HG03108 (cell line): Measurements from ENCODE around the gene ELMO1.

Source experiments
- ATAC-seq: cut with Tn5 transposase; IDR thresholded peaks from one replicate; pipeline ENCODE4 v1.9.1; 2021; ENCODE audit warnings: moderate library complexity; ENCODE audit not compliant: unreplicated experiment

Gene ELMO1

DNA sequence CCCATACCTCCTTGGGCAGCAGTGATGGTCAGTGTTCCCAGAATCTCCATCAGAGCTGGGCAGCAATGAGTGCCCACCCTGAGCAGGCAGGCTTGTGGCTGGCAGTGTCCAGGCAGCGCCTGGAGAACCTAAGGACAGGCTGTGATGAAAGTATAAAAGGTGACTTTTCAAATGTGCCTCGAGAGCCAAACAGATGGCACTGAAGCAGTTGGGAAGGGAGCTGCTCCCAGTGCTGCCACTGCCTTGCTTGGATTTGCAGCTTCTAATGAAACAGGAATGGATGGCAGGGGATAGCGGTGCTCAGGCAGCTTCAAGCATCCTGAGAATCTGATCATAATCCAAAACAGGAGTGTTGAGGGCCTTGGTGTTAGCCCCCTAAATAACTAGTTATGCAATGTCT is 544.6 kb downstream of the ELMO1 start:
- no peak for ATAC-seq

DNA sequence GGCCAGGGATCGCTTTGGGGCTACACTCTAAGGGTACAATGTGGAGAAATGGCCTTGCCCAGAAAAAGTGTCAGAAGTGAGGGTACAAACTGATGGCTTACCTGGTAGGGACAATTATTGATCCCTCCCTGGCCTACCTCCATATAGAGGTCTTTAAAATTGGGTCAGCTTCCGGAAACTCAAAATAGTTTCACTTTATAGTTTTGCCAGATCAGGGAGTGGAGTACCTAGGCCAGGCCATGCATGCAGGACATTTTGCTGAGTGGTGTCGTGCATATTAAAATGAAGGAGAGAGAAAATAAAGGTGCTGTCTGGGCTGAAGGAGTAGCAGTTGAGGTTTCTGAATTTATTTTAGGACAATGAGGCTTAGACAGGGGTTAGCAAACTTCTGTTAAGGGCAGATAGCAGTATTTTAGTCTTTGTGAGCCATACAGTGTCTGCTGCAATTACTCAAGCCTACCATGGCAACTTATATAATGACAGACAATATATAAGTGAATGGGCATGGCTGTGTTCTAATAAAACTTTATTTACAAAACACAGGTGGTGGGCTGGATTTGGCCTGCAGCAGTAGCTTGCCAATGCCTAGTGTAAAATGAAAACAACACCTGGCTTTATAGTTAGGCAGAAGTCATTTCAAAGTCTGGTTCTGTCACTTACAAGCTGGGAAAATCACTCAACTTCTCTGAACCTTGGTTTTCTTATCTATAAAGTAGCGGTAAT is 547.5 kb downstream of the ELMO1 start:
- ATAC-seq = no peak

DNA sequence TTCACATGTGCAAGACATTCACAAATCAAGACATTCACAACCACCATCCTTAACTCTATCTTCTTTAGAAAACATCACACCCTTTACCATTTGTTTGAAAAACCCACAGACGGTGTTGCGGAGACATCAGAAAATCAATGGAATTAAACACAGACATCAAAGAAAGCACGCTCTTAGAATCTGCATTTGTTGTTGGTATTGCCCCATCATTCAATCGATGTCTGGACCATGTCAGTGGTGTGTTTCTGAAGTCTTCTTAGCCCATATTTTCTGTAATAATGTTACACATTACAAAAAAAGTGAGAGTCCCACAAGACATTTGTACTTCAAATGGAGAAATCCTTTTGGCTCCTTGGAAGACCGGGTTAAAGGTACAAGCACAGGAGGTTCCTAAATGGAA is 550.5 kb downstream of the ELMO1 start:
- ATAC-seq = no peak

DNA sequence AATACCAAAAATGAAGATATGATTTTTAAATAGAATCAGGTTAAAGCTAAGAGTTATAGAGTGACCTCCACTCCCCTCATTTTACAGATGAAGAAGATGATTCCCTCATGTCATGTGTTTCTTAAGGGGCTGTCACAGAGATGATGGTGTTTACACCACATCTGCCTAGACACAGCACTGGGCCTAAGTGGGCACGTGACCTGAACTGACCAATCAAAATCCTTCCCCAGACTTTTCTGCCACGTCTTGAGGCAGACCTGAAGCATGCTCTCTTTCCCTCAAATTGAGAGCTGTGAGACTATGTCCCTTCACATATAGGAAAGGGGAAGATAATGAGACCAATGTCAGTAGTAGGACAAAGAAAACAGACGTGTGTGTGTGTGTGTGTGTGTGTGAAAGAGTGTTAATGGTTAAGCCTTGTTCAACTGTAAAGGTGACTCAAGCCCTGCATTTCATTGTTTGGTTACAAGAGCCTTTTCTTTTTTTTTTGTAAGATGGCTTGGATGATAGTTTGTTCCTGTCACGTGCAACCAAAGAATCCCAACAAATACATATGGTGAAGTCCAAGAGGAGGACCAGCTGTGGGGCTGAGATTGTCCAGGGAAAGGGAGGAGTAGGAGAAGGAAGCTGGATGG is 551.6 kb downstream of the ELMO1 start:
- ATAC-seq = no peak

DNA sequence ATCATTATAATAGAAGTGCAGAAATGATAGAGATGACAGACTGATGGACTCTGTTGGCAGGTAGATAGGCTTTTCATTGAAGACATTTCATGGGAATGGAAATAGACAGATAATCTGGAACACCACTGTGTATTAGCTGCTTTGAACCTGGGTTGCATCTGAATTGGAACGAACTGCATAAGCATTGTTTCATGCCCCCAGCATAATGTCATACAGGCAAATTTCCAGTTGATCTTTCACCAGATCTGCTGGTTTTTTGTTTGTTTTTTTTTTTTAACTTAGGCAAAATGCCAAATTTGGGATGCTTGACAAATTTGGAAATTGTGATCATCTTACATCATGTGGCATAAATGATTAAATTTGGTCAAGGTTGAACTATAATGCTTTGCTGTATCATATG is 552.2 kb downstream of the ELMO1 start:
- no peak for ATAC-seq

DNA sequence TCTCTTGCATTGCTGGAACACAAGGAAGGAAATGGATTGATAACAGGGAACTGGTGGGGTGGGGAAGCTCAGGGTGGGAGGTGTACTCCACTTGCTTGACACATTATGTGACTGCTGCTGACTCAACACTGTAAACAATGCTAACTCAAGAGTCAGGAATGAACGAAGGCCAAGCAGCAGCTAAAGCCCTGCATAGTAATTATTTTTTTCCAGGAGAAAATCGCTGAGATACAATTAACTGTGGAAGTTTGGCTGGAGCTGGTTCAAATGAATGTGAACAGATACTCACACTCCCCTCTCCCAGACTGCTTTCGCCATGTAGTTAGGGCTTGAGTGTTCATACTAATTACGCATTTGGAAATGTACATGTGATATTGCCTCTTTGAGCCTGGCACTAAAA is 553.5 kb downstream of the ELMO1 start:
- no peak for ATAC-seq

DNA sequence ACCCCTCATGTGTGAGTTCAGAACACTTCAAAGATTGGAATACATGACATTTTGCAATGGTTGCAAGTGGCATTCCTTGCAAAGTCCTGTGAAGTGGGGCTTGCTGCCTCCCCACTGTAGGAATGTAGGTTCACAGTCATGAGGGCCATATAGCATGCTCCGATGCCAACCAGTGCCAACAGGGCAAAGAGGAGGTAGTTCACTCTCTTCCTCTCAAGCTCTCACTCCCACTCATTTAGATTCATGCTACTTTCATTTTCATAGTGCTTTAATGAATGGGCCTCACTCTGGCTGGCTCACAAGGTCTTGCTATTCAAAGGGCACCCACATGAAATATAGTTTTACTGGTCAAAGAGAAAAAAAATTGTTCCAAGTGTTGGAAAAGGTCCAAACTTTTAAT is 554.5 kb downstream of the ELMO1 start:
- no peak for ATAC-seq

DNA sequence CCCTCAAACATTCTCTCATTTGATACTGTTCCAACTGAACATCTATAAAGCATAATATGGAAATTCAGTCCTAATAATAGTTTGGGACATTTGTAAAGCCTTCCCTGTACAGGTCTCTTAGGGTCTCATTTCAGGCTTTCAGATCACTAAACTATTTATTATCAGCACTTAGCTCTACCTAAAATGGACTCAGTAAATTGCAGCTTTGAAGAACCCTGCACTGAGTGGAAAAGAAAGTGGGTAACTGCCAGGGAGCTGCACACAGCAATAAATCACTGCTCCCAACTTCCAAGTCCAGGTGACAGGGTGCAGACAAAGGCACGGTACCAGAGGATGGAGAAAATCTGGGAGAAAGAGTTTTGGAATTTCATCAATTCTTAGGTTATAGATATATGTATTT is 559.5 kb downstream of the ELMO1 start:
- no peak for ATAC-seq

DNA sequence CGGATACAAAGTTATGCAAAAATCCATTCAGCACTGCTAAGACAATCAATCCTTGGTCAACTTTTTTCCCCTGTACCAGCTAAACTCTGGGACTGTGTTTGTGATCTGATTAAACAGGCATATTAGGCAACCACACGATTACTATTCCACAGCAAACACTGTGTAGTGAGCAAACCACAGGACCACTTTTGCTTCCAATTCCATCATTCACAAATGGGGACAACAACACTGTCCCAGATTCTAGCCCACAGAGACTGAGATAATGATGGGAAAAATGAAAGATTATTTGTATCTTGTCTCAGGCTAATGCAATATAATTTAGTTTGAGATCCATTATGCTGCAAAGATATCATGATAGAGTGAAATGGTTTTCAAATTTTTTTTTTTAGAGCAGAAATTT is 560.7 kb downstream of the ELMO1 start:
- no peak for ATAC-seq

DNA sequence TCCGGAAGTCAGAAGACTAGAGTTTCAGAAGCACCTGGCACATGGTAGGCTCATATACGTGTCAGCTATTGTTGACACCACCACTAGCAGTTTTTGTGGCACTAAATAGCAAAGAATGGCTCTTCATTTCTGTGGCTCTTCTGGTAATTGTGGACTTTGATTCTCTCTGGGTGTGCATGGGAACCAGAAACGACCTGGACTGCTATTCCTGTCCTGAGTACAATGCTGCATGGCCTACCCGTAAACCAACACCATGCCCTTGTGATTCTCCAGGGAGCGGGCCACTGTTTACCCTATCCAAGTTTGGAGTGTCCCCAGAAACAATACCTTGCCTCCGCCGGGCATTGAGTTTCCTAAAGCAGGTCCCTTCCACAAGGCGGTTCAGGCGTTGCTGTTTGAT is 561.4 kb downstream of the ELMO1 start:
- no peak for ATAC-seq

DNA sequence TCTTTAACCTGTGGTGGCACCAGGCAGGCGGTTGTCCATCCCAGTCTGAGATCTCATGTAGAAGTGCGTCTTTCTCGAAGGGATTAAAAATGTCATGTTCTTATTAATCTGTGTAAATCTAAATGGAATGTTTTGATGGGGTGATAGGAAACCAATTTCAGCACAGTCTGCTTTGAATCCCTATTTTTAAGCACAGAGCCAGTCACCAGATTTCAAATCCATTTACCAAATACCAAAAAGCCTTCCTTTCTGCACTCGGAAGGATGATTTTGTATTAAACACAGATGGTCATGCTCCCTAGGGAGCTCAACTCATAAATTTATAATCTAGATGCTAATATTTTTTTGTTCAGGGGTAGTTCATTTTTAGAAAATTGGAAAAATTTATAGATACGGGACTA is 563.8 kb downstream of the ELMO1 start:
- ATAC-seq = no peak

DNA sequence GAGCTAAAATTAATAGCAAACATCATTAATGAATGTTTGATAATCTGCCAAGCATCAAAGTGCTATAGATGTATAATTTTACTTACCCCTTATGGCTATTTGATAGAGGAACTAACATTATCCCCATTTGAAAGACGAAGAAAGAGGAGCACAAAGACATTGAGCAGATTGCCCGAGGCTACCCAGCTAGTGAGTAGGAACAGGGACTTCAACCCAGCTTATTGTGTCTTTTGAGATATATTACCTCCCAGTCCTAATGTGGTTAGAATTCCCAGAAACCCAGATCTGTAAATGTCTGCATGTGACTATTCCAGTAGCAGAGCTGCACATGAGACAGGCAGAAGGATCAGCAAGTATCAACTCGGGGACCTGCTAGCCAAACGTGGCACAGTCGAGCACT is 564.3 kb downstream of the ELMO1 start:
- ATAC-seq = no peak

DNA sequence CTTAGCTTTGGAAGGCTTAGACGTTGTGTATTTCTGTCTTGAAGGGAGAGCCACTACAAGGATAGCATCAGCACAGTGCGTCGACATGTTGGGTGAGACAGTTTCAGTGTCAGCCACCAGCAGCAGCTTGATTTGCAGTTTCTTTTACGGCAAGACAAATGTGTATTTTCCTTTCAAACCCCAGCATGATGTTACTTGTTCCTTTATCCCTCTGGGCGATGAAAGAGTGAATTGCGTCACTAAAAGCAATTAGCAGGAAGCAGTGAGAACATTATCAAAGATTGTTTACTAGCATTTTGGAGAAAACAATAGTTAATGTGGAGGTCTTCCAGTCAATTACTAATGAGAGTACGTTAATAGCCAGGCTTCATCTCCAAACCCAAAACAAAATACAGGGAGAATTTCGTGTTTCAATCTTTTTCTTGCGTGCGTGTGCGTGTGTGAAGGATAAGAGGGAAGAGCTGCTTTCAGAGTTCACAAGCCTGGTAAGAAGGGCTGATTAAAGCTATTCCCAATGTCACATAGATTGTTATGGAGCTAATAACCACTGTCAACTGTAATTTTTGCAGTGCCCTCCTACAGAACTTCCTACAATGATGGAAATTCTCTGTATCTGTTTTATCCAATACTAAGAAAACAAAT is 567.3 kb downstream of the ELMO1 start:
- no peak for ATAC-seq

DNA sequence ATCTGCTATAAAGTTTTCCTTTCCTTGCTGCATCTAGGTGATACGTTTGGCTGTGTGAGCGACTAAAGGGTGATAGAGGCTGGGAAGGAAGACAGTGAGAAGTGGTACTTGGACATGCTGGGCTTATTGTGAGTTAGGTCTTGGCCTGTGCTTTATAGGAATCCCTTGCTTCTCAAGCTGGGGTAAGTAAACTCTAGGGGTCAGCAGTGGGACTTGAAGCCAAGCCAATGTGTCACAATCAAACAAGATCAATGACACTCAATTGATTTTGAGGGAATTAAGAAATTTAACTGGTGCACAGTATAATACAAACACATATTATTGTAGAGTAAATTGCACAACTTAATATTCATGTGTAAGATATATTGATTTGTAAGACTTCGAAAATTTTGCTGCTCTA is 568.6 kb downstream of the ELMO1 start:
- ATAC-seq = no peak

DNA sequence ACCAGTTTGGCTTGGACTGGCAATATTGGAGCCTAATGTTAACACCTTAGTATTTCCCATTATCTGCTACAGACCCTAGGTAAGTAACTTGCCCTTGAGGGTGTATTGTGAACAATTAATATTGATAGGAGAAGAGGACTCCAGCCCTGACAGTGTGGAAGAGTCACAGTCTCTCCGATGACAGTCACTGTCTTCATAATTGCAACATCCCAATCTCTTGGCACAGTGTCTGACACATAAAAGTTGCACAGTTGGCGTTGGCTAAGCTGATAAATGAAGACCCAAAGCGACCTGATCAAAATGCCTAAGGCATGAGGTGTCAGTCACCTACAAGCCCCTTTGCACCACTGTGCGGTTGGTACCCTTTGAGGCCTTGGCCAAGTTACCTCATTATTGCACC is 569.6 kb downstream of the ELMO1 start:
- no peak for ATAC-seq

DNA sequence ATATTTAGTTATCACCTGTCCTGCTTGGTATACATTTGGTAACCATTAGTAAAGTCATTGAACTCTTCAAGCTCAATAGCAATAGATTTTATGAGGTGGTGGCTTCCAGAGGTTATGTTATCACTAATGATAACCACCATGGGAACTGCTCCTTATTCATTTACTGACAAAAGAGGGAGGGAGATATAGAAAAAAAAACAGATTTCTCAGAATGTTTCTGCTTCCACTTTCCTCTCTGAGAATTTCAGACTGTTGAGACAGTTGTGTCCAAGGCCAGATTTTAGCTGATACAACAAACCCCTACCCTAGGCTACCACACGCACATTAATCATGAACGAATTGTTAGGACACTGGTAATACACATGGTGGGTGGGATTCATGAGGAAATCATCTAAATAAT is 570.4 kb downstream of the ELMO1 start:
- ATAC-seq = no peak

DNA sequence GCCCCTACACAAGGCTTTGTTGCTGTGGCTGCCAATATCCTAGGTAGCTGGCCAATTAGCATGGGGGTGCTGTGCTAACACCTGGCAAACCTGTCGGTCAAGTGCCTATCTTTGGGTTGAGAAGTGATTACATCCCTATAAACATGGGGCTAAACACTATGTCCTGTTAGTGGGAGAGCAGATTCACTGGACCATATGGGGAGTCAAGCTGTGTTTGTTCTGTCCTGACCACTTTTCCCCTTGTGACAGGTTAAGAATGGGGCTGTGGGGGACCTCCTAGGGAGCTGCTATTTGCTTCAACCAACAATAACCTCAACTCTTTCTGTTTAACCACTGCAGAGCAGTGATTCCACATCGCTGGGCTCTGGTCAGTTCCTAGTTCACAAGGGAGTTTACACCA is 572.9 kb downstream of the ELMO1 start:
- ATAC-seq = no peak

DNA sequence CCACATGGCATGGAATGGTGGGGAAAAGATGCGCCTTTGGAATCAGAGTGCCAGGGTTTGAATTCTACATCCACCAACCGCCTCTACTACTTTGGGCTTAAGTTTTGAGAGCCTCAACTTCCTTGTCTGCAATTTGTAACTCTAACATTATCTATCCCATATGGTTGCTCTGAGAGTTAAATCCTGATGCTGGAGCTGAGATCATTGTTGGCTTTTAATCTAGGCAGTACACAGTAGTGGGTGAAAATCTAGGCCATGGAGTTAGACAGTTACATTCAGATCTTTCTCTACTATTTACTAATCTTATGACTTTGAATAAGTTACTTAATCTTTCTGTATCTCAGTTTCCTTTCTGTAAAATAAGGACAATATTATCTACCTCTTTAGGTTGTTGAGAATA is 574.6 kb downstream of the ELMO1 start:
- ATAC-seq = no peak

DNA sequence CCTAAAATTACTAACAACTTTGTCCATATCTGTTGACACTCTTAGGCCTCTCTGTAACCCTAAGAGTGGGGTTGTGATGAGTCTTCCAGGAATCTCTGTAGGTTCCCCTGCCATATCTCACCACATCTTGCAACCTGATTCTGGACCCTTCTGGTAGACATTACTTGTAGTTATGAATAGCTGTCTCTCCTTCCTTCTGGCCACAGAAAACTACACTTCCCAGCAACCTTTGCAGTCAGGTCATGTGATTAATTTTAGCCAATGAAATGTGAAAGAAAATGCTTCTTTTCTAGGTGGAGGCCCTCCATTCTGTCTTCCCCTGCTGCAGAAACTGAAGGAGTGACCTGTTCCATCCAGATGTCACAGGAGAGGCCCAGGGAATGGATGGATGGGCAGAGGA is 576.8 kb downstream of the ELMO1 start:
- ATAC-seq = no peak

DNA sequence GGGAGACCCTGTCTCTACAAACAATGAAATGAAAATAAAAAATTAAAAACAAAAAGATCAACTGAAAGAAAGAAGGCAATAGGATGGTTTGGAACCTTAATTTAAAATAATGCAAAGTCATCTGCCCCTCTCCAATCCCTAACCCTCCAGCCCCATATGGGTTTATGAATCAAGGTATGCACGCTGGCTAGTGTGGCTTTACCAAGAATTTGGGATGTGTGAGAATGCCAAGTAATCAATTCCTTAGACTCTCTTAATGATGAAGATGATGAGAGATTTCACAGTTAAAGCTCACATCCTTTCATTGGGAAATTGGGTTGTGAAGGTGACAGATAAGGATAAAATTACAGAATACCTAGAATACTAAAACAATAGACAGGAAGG is 577.3 kb downstream of the ELMO1 start:
- ATAC-seq = no peak

DNA sequence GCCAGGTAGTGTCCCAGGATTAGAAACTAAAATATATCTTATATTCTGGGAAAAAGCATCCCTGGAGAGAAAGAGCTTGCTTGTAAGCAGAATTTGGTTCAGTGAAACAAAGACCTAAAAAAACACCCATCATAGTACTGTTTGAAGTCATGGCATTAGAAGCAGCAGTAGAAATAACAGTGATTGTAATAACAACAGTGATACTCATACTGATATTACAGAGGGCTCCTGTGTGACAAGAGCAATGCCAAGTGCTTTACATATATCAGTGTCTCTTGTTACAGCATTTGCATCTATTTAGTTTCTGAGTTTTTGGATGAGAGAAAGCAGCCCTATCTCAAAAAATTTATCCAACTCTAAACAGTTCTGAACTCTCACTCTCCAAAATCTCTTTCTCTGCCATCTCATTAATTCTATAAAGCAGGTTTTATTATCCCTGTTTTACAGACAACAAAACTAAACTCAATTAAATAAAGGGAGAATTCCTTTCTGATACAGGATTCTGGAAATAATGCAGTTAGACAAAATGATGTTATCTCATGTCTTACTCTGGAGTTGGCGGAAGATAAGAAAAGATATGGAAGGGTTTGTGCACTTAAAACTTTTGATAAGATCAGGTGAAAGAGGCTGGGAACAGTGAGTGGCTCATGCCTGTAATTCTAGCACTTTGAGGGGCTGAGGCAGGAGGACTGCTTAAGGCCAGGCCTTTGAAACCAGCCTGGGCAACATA is 577.9 kb downstream of the ELMO1 start:
- no peak for ATAC-seq
